GM15510 (cell line): ENCODE measurements around the gene CENPP.

Experiments used
- POLR2A ChIP-seq: IDR thresholded peaks from 3 replicates; pipeline ENCODE4 v1.6.1; 2011; ENCODE audit warnings: borderline replicate concordance; ENCODE audit not compliant: insufficient read length; ENCODE audit errors: extremely low read depth

CENPP gene

GRCh38 chr9:92385953-92386352, 60.2 kb downstream of the CENPP start:
- TF ChIP-seq POLR2A: no peak

- TF ChIP-seq POLR2A: no peak
Measured at GRCh38 chr9:92392690-92393089, 66.9 kb downstream of the CENPP start.

GRCh38 chr9:92393686-92394085, 67.9 kb downstream of the CENPP start:
- no peak for TF ChIP-seq POLR2A

GRCh38 chr9:92395617-92396016, 69.9 kb downstream of the CENPP start:
- TF ChIP-seq POLR2A: no peak

DNA sequence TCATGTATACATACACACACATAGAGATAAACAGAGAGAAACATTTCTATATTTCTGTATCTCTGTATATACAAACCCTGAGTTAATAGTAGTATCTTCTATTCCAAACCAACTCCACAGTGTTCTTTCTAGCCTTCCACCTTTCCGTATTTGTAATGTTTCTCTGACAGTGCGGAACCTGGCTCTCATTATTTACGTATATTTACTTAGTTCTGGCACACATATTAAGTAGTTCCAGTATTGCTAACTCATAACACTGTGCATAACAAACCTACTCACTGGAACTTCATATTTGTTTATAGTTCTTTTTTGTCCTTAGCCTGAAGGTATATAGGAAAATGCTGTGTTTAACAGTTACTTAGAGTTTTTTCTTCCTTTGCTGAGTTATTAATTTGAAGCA, 72.1 kb downstream of the CENPP start:
- no peak for TF ChIP-seq POLR2A

- no peak for TF ChIP-seq POLR2A
Measured at GRCh38 chr9:92402360-92402759, 76.6 kb downstream of the CENPP start.

GRCh38 chr9:92402826-92403745, 77.3 kb downstream of the CENPP start:
- no peak for TF ChIP-seq POLR2A

GRCh38 chr9:92404042-92404836, 78.5 kb downstream of the CENPP start, which contains the start of gene OGN:
Gene OGN, minus strand, starts transcription at chr9:92404578. Its CDS starts 1,171 bp downstream, at chr9:92403407.
- TF ChIP-seq POLR2A: no peak

DNA sequence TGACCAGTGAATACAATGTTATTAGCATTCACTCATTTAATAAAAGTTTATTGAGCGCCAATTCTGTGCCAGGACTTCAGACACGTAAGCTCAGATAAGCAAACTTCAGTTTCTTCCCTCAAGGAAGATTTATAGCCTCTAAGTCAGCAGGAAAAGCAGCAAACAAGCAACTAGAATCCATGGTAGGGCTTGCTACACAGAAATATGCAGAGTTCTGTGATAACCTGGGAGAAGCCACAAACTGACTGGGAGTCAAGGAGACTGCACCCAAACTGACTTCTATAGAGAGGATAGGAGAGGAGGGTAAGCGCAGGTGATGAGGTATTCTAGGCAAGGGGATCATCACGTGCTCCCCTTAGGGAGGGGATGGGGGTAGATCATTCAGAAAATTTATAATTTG, 80.1 kb downstream of the CENPP start:
- no peak for TF ChIP-seq POLR2A

GRCh38 chr9:92406477-92406876, 80.7 kb downstream of the CENPP start:
- TF ChIP-seq POLR2A: no peak

- TF ChIP-seq POLR2A: no peak
Measured at GRCh38 chr9:92407818-92408217, 82.1 kb downstream of the CENPP start.

GRCh38 chr9:92408747-92409478, 83.2 kb downstream of the CENPP start:
- no peak for TF ChIP-seq POLR2A

DNA sequence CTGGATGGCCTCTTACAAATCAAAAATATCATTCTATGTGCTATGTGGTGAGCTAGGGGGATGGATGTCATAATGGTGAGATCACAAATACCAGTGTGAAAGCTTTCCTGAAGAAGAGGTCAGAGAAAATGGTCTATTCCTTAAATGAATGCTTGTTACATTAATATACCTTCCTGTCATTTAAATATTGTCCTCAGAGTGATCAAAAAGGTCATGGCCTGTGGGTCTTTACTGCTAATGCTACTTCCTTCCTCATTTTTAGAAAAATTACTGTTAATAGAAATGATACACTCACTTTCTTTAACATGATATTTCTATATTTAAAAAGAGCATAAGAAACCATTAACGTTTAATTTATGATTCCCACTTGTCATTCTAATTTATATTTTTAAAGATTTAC, 88.8 kb downstream of the CENPP start:
- TF ChIP-seq POLR2A: no peak

GRCh38 chr9:92422611-92423338, 97.0 kb downstream of the CENPP start:
- TF ChIP-seq POLR2A: no peak

DNA sequence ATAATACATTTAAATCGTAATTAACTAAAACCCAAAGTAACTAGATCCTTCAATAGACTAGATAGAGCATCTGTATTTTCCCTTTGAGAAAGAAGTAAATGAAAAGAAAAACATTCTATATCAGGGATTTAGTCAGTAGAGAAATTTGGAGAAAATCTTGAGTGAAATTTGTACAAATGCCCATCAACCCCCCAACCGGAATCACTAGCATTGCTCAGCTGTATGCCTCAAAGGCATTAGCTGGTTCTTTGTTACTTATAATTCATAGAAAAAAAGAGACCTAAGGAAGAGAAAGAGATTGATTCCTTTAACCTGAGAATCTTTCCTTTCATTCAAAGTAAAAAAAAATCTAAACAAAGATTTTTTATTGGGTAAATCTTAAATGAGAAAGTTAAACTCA, 97.9 kb downstream of the CENPP start:
- TF ChIP-seq POLR2A: no peak

DNA sequence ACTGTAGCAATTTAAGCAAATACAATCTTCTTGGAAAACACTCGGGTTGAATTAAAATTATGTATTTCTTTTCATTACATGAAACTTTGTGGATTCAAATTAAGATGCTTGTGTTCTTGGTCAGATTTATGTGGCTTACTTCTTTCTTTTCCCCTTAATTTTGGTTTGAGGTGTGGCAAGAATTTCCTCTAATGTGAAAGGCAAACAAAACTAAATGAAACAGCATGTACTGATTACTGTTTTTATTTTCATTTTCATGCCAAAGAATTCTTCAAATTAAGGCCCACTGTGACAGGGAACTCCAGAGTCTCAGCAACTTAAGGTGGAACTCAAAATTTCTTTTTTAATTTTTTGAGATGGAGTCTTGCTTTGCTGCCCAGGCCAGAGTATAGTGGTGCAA, 98.6 kb downstream of the CENPP start, which contains the start of gene OMD:
OMD (minus strand) TSS at position 132 of the 400 bp plus-strand sequence. CDS start 6,913 bp downstream, outside the sequence.
- TF ChIP-seq POLR2A: no peak
